CD4-positive, alpha-beta T cell (primary cell): Measurements from ENCODE around the gene INPP4B. TPM values are rescaled to one million over a fixed set of nuclear protein-coding genes. Genes with fewer than 3 reads are reported as not detected.

ENCODE experiments used
- ATAC-seq: fragments of 200-7000 bp; cut with Tn5 transposase; one replicate; pipeline ENCODE4 v1.10.0; 2022; ENCODE audit warnings: mild to moderate bottlenecking; ENCODE audit not compliant: poor library complexity
- CTCF ChIA-PET: fragments of 350-600 bp; sonication (Branson Sonifier 250); formaldehyde crosslinking; loops from one replicate; lab custom pipeline; 2021; ENCODE audit warnings: antibody characterized with exemption, inconsistent platforms; lab: Charles Lee
- POLR2A ChIA-PET: fragments of 350-600 bp; sonication (Branson Sonifier 250); formaldehyde crosslinking; loops from one replicate; lab custom pipeline; 2021; ENCODE audit warnings: antibody characterized with exemption, inconsistent platforms; lab: Charles Lee
- DNase-seq, 14 experiments: peaks; one replicate each; pipeline ENCODE4 v3.0.0-alpha.2; 2013 to 2020; ENCODE audit warnings: mixed read lengths in 2 of 14
- H3K27ac ChIP-seq, 2 donors: one replicate each; pipeline versions ENCODE4 v1.5.1 to v1.7.0; 2013; ENCODE audit warnings: low read length in 2 of 2, low read depth in 1 of 2, mild to moderate bottlenecking in 1 of 2
- H3K27me3 ChIP-seq, 2 experiments: 1 replicate in 1 of 2; 2 replicates in 1 of 2; pipeline versions ENCODE4 v1.6.1 to v1.7.0; 2013; ENCODE audit warnings: low read length in 2 of 2, control low read depth in 1 of 2, mild to moderate bottlenecking in 1 of 2, moderate library complexity in 1 of 2; ENCODE audit not compliant: insufficient read depth in 2 of 2, control insufficient read depth in 1 of 2
- H3K36me3 ChIP-seq: one replicate; pipeline ENCODE4 v1.6.1; 2013; ENCODE audit warnings: low read length, control low read depth; ENCODE audit not compliant: insufficient read depth
- H3K4me1 ChIP-seq: one replicate; pipeline ENCODE4 v1.6.1; 2013; ENCODE audit warnings: low read length, control low read depth; ENCODE audit not compliant: insufficient read depth
- H3K4me3 ChIP-seq: one replicate; pipeline ENCODE4 v1.5.1; 2013; ENCODE audit warnings: mild to moderate bottlenecking, low read length, moderate library complexity
- H3K9me3 ChIP-seq, 2 experiments: 1 replicate in 1 of 2; 2 replicates in 1 of 2; pipeline versions ENCODE4 v1.6.1 to v1.7.0; 2013; ENCODE audit warnings: low read length in 2 of 2, mild to moderate bottlenecking in 2 of 2, control low read depth in 1 of 2, moderate library complexity in 1 of 2; ENCODE audit not compliant: control insufficient read depth in 1 of 2, insufficient read depth in 1 of 2
- H3K27ac Mint-ChIP-seq: one replicate; pipeline ENCODE4 v1.8.0; 2020; ENCODE audit warnings: mixed read lengths
- H3K27me3 Mint-ChIP-seq: one replicate; pipeline ENCODE4 v1.8.0; 2021; ENCODE audit warnings: mixed read lengths
- H3K36me3 Mint-ChIP-seq: one replicate; pipeline ENCODE4 v1.8.0; 2021; ENCODE audit warnings: low read depth, mixed read lengths
- H3K4me1 Mint-ChIP-seq: one replicate; pipeline ENCODE4 v1.8.0; 2021; ENCODE audit warnings: low read depth, mixed read lengths
- H3K4me3 Mint-ChIP-seq: one replicate; pipeline ENCODE4 v1.8.0; 2020; ENCODE audit warnings: mild to moderate bottlenecking, mixed read lengths
- H3K9me3 Mint-ChIP-seq: one replicate; pipeline ENCODE4 v1.8.0; 2020; ENCODE audit warnings: mixed read lengths
- intact Hi-C, 2 experiments: fragments of 100-400 bp; cut with DNase I in 1 of 2; cut with micrococcal nuclease in 1 of 2; formaldehyde crosslinking; loops; one replicate each; pipeline versions ENCODE4 v1.15.1 to v1.9.0; 2023 to 2025; cut with DNase I, micrococcal nuclease
- total RNA-seq, 174 experiments: library from RNA in 2 of 174; stranded (reverse) in 2 of 174; gene quantifications; one replicate each; pipeline ENCODE4 v1.2.3 and lab custom pipeline; 2021 to 2026
- TF ChIP-seq, protein P1 (sequence below): fragments of 200-600 bp; IDR thresholded peaks from one replicate; pipeline ENCODE4 v1.8.0; 2022; ENCODE audit warnings: antibody characterized with exemption, mild to moderate bottlenecking

The INPP4B gene
- total RNA-seq, 2 experiments from 2014 or later = 50.7 to 53.8 TPM

DNA sequence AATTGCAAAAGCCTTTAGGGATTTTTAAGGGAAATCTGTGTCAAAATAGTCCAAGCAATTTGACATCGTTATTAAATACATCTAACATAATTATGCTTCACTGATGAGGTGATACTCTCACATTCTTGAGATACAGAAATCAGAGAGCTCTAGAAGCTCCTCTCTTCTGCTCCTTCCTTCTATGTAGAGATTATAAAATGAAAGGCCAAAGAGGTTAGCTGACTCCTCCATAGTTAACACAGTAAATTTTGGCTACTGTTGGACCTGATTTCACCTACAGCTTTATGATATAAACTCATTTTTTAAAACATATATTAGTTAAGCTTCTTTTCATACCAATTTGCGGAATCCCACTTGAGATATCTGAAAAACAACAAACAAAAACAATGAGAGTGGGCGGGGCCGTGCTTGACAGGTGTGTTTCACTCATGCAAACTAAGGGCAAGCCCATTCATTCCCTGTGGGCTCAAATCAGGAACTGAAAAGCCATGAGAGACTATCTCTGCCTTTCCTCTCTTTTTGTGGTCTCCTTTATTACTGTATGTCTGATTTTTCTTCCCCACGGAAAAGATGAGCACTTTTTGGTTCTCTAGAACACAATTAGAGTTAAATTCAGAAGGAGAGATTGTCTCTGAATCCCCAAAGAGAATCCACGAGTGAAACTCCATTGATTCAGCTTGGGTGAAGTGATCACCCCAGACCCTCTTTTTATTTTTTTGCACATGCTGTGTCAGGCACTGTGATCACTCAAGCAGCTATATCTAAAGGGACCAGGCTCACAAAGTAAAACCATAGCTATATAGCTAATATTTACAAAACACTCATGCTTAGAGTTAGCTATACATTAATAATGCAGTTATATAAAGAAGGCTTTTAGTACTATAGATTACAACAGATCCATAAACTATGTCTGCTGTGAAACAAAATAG, 643.4 kb downstream of the INPP4B start:
- Mint-ChIP-seq H3K4me3 (no peak overlapping the region), H3K4me1 (peaks cover 29% of the 10 kb centered on the region), H3K27ac (no peak overlapping the region), H3K36me3 (peaks cover 63% of the 10 kb centered on the region), H3K27me3 (no peaks in the 10 kb centered on the region), H3K9me3 (no peaks in the 10 kb centered on the region)
- no peaks in the 10 kb centered on the region for H3K9me3 ChIP-seq
- H3K4me3 ChIP-seq = no peak overlapping the region
- TF ChIP-seq, protein P1, sequence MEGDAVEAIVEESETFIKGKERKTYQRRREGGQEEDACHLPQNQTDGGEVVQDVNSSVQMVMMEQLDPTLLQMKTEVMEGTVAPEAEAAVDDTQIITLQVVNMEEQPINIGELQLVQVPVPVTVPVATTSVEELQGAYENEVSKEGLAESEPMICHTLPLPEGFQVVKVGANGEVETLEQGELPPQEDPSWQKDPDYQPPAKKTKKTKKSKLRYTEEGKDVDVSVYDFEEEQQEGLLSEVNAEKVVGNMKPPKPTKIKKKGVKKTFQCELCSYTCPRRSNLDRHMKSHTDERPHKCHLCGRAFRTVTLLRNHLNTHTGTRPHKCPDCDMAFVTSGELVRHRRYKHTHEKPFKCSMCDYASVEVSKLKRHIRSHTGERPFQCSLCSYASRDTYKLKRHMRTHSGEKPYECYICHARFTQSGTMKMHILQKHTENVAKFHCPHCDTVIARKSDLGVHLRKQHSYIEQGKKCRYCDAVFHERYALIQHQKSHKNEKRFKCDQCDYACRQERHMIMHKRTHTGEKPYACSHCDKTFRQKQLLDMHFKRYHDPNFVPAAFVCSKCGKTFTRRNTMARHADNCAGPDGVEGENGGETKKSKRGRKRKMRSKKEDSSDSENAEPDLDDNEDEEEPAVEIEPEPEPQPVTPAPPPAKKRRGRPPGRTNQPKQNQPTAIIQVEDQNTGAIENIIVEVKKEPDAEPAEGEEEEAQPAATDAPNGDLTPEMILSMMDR = no peak
- ATAC-seq (no peak), DNase-seq (no peak)
- CTCF ChIA-PET = interaction anchor here (0.9 kb wide), 1 partner anchor 98 kb away, joined by 3 read pairs; no protein-coding TSS in a partner anchor
- POLR2A ChIA-PET = no interaction called here
- intact Hi-C loops = loop anchor here in 1 of 2 experiments (10.0 kb wide), 1 partner anchor 642 kb away; the partner anchor contains the start of gene INPP4B
- H3K27me3 ChIP-seq = no peaks in the 10 kb centered on the region
- no peak overlapping the region for H3K27ac ChIP-seq
- H3K36me3 ChIP-seq = peaks cover 36% of the 10 kb centered on the region
- no peaks in the 10 kb centered on the region for H3K4me1 ChIP-seq

DNA sequence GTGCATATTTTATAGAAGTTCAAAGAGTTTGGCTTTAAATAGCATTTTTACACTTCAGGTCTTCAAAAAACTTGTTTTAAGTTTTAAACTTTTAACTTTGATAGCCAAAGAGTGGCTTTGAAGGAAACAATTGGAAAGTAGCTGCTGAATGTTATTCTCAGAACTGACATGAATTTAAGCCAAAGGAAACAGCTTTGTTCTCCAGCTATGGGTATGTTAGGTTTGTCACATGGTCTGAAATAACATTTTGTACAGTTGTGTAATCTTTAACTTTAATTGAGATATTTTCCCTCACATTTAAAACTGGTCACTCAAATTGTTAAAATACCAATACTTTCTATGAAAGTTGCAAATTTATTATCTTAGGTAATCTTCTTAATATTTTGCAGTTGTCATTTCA, 645.1 kb downstream of the INPP4B start:
- H3K36me3 Mint-ChIP-seq = peaks cover 60% of the 10 kb centered on the region
- H3K27ac Mint-ChIP-seq = no peak overlapping the region
- no peak overlapping the region for H3K4me3 Mint-ChIP-seq
- ChIA-PET POLR2A (interaction anchor here (0.5 kb wide), 1 partner anchor 91 kb away, joined by 3 read pairs; no protein-coding TSS in a partner anchor), CTCF (no interaction called here)
- intact Hi-C loops = loop anchor here in 1 of 2 experiments (10.0 kb wide), 1 partner anchor 644 kb away; the partner anchor contains the start of gene INPP4B
- peaks cover 29% of the 10 kb centered on the region for H3K4me1 Mint-ChIP-seq
- H3K4me1 ChIP-seq = no peaks in the 10 kb centered on the region
- H3K27me3 Mint-ChIP-seq = no peaks in the 10 kb centered on the region
- no peak overlapping the region for H3K4me3 ChIP-seq
- H3K9me3 Mint-ChIP-seq = no peaks in the 10 kb centered on the region
- no peaks in the 10 kb centered on the region for H3K27me3 ChIP-seq
- TF ChIP-seq, protein P1 = no peak
- no peak for ATAC-seq
- H3K36me3 ChIP-seq = peaks cover 27% of the 10 kb centered on the region
- no peak for DNase-seq
- H3K27ac ChIP-seq = no peak overlapping the region
- H3K9me3 ChIP-seq = no peaks in the 10 kb centered on the region

DNA sequence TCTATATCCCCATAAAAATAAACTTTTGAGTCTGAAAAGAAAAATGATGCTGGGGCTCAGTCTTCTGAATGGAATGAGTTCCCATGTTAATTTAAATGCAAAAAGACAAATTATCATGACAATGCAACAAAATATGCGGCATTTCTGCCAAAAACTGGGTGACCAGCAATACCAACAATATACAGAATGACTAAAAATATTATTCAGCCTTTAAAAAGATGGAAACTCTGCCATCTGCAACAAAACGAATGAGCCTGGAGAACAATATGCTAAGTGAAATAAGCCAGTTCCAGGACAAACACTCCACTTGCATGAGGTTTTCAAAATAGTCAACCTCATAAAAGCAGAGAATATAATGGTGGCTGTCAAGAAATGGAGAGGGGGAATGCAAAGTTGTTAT, 651.2 kb downstream of the INPP4B start:
- Histone ChIP-seq H3K9me3 (no peaks in the 10 kb centered on the region), H3K27ac (no peak overlapping the region), H3K36me3 (peaks cover 55% of the 10 kb centered on the region), H3K4me1 (no peaks in the 10 kb centered on the region), H3K4me3 (no peak overlapping the region), H3K27me3 (no peaks in the 10 kb centered on the region)
- H3K4me1 Mint-ChIP-seq = peaks cover 7% of the 10 kb centered on the region
- H3K27me3 Mint-ChIP-seq = no peaks in the 10 kb centered on the region
- H3K27ac Mint-ChIP-seq = no peak overlapping the region
- peaks cover 84% of the 10 kb centered on the region for H3K36me3 Mint-ChIP-seq
- DNase-seq (no peak), ATAC-seq (no peak)
- ChIA-PET CTCF (no interaction called here), POLR2A (no interaction called here)
- no peaks in the 10 kb centered on the region for H3K9me3 Mint-ChIP-seq
- intact Hi-C loops = no loop called here
- no peak overlapping the region for H3K4me3 Mint-ChIP-seq
- TF ChIP-seq, protein P1 = no peak
